Superior temporal gyrus (tissue), 1 donor: ENCODE data around the gene TREX2.
"Not testable (repeated sequence)": the region's sequence is repeated elsewhere in the genome, so short reads cannot be mapped to it uniquely, and the experiment has no call there.

Experiments
- DNase-seq: peaks from one replicate; pipeline ENCODE4 v3.0.0-alpha.2; 2016; ENCODE audit errors: extremely low spot score

TREX2 gene

GRCh38 chrX:153408221-153408721 is 37.6 kb downstream of the TREX2 start:
- DNase-seq: no peak

DNA sequence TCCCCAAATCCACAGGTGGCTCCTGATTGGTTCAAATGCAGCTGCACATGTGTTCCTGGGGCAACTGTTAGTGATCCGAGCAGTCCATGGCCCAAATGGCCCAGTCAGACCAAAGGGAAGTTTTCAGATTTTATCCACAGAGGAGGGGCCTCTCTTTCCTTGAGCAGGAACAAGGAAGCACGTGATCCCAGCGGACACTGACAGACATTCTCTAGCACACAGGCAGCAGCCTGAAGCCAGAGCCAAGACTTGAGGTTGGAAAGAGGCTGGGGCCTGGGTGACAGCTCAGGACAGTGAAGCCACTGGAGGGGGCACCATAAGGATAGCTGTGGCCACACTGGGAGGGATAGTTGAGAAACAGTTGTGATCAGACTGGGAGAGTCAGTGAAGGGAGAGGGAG is 38.1 kb downstream of the TREX2 start:
- DNase-seq: no peak

GRCh38 chrX:153406903-153407302 is 39.0 kb downstream of the TREX2 start:
- DNase-seq: no peak

GRCh38 chrX:153406011-153406410 is 39.8 kb downstream of the TREX2 start:
- DNase-seq: no peak

GRCh38 chrX:153405426-153405825 is 40.4 kb downstream of the TREX2 start:
- DNase-seq: no peak

- not testable (repeated sequence) for DNase-seq
These were observed 41.5 kb downstream of the TREX2 start for GRCh38 chrX:153404333-153404732.

- no peak for DNase-seq
These were observed 44.6 kb downstream of the TREX2 start, which contains the start of gene PNMA6E for GRCh38 chrX:153401133-153401764. Gene PNMA6E, minus strand, starts transcription at chrX:153401350. Its CDS starts 2,501 bp downstream, at chrX:153398849.

DNA sequence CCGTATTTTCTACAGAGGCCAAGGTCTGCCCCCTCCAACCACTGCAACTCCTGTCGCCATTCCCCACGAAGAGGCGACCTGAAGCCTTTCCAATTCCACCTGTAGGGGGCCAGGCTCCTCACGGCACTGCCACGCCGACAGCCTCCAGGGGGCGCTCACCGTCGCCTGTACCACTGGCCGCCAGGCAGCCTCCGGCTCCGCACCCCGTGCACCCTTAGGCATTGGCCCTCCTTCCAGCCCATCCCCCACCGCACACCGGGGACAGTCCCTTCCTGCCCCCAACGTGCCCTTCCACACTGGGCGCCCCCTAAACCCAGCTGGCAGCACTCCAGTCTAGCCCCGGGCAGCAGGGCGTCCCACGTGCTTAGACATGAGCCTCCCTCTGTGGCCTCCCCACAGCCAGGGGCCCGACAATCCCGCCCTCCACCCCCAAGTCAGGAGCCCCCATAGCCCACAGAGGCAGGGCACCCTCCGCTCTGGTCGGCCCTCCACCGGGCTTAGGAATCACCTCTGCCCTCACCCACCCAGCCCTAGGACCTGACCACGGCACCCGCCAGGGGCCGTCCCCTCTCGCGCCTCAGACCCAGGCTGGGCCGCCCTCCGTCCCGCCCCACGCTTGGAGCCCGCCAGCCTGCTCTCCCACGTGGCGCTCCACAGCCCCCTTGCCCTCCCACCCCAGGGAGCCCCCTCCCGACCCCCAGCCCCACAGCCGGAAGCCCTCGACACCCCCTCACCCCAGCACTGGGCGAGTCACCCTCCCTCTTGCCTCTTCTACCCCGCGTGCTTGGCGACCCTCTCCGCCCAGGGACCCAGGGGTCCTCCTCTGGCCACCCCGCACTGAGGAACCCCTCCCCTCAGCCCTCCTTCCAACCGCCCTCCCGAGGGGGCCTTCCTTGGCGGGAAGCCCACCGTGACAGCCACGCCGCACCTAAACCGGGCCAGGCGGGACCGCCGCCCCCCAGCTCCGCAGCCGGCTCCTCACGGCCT is 45.4 kb downstream of the TREX2 start:
- DNase-seq: no peak

DNA sequence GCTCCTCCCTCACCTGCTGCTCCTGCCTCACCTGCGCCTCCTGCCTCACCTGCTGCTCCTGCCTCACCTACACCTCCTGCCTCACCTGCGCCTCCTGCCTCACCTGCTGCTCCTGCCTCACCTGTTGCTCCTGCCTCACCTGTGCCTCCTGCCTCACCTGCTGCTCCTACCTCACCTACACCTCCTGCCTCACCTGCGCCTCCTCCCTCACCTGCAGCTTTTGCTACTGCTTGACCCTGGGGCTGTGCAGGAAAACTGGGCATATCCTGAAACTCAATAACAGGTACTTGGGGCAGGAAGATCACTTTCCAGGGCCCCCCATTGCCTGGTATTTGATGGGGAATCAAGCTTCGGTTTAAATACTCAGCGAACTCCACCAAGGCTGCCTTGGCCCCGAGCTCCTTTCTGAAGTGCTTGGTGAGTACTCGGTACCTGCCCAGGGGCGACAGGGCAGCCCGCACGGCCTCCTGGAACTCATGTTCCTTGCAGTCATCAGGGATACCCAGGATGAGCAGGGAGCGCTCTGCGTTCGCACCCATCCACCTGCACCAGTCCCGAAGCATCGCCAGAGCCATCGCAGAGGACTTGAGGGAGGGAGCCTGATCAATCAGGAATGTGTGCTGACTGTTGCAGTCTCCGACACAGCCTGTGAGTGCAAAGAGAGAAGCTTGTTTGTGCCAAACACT is 47.4 kb downstream of the TREX2 start:
- DNase-seq: no peak

DNA sequence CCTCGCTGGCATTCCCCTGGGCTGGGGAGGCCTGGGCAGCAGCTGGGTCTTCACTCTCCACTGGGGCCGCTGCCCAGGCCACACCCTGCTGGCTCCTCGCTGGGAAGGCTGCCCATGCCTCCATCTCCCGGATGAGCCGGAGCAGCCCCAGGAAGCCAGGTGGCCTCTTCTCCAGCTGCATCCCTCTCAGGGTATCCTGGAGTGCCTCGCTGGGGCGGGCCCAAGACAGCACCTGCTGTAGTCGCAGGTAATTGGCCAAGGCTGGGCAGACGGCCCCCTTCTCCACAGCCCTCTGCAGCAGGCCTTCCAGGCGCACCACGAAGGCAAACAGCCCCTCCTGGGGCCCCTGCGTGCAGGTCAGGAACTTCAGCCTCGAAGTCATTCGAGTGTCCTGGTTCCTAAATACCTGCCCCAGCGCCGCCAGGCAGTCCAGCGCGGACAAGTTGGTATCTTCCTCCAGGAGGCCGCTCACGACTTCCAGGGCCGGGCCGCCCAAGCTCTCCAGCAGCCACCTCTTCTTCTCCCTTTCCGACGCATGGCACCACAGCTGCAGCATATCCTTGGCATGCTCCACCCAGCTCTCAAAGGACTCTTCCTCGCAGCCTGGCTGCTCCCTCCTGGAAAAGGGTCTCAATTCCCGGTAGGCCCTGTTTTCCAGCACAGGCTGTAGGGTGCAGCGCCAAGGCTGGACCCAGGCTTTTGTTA is 48.4 kb downstream of the TREX2 start:
- no peak for DNase-seq

GRCh38 chrX:153396320-153397195 is 49.3 kb downstream of the TREX2 start:
- no peak for DNase-seq

DNA sequence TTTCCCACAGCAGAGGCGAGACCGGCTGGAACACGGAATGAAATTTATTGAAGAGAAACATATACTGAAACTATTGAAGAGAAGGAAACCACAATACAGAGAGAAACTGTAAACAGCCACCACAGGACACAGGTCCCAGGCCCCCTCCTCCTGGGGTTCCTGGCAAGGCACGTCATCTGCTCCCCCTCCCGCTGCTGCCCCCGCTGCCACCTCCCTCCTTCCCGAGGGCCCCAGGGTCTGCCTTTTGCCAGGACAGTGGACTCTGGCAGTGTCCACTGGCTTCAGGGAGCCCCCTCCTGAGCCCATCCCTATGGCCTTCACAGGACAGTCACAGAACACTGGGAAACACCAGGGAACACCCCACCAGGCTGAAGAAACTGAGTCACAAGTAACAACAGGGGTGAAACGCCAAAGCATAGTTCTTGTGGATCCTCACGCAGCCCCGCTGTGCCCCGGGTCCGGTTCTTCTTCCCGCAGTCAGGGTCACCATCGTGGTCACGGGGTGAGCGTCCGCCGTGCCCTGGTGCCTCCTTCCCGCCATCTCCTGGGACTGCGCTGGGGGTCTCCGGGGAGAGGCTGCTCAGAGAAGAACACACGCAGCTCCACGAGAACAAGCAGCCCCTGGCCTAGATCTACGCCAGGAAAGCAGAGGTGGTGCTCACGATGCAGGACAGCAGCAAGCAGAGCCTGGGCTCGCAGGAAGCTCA is 50.1 kb downstream of the TREX2 start:
- no peak for DNase-seq

DNA sequence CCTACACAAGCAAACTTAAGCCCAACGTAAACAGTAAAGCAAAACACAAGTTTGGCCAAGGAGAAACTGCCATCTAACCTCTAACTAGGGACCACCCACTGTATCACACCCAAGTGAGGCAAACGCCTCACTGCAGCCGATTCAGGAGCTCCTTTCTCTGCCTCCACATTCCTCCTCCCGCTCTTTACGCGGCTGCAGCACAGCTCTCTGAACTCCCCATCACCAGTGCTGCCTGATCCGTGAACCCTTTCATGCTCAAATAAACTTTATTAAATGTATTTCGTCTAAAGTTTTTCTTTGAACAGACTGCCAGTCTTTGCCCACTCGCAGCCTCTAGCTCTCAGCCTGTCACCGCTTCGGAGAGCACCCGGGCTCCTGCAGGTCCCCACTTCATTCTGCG is 51.2 kb downstream of the TREX2 start:
- no peak for DNase-seq
